Peyer's patch (tissue), 4 donors: ENCODE results near the gene CORIN. TPM values are rescaled to one million over a fixed set of nuclear protein-coding genes. Genes with fewer than 3 reads are reported as not detected.
A peak's percentile ranks its signal among the peaks of the same experiment; 100 is the strongest.

Experiments
- DNase-seq, 3 donors: peaks; one replicate each; pipeline ENCODE4 v3.0.0-alpha.2; 2017 to 2019
- H3K27ac ChIP-seq, 4 donors: fragments of 200-600 bp; sonication (generic); one replicate each; pipeline ENCODE4 v1.5.1; 2016 to 2019
- H3K27me3 ChIP-seq, 2 donors: fragments of 200-600 bp; sonication (generic); one replicate each; pipeline ENCODE4 v1.5.1; 2019
- H3K36me3 ChIP-seq, 3 donors: fragments of 200-600 bp; sonication (generic); one replicate each; pipeline ENCODE4 v1.5.1; 2016 to 2019
- H3K4me1 ChIP-seq, 4 donors: fragments of 200-600 bp; sonication (generic); one replicate each; pipeline ENCODE4 v1.5.1; 2016 to 2019
- H3K4me3 ChIP-seq, 4 donors: fragments of 200-600 bp; sonication (generic); 1 replicate in 3 of 4; 2 replicates in 1 of 4; pipeline ENCODE4 v1.5.1; 2016 to 2019; ENCODE audit warnings: mild to moderate bottlenecking in 1 of 4
- H3K9me3 ChIP-seq, 4 donors: fragments of 200-600 bp; sonication (generic); one replicate each; pipeline ENCODE4 v1.5.1; 2016 to 2019; ENCODE audit warnings: mild to moderate bottlenecking in 1 of 4
- CTCF ChIP-seq, 6 experiments: fragments of 450-650 bp in 4 of 6; fragments of 200-600 bp in 2 of 6; sonication (generic) in 1 of 6; IDR thresholded peaks; one replicate each; pipeline ENCODE4 v1.5.1; 2017 to 2019; ENCODE audit warnings: antibody characterized with exemption in 6 of 6, mild to moderate bottlenecking in 3 of 6, moderate library complexity in 1 of 6
- POLR2A ChIP-seq, 2 donors: fragments of 450-650 bp; IDR thresholded peaks; one replicate each; pipeline ENCODE4 v1.5.1; 2017; ENCODE audit warnings: antibody characterized with exemption in 2 of 2, mild to moderate bottlenecking in 2 of 2, moderate library complexity in 2 of 2
- total RNA-seq, 4 donors: library from RNA; depleted of rRNA; stranded (reverse); fragments of >200 nt; gene quantifications; one replicate each; pipeline ENCODE4 v1.1.0, GENCODE V29; 2016

The CORIN gene
- total RNA-seq, 4 donors from 2014 or later: 0.27 to 0.70 (median 0.57) TPM; not detected in 1

GRCh38 chr4:47835494-47835893, 2.4 kb downstream of the CORIN start:
- Histone ChIP-seq H3K27me3 (no peaks in the 10 kb centered on the region), H3K9me3 (no peaks in the 10 kb centered on the region), H3K27ac (no peak overlapping the region), H3K4me1 (peaks cover 0 to 21% (median 0%) of the 10 kb centered on the region in 4 donors), H3K4me3 (no peak overlapping the region), H3K36me3 (no peaks in the 10 kb centered on the region)
- TF ChIP-seq POLR2A (IDR thresholded peaks at IDR 0.05) (no peak), CTCF (IDR thresholded peaks at IDR 0.05) (no peak)
- DNase-seq: no peak

GRCh38 chr4:47831026-47831679, 6.7 kb downstream of the CORIN start:
- Histone ChIP-seq H3K4me1 (peaks cover 0 to 5% (median 0%) of the 10 kb centered on the region in 4 donors), H3K36me3 (no peaks in the 10 kb centered on the region), H3K4me3 (no peak overlapping the region), H3K27ac (no peak overlapping the region), H3K27me3 (no peaks in the 10 kb centered on the region), H3K9me3 (no peaks in the 10 kb centered on the region)
- TF ChIP-seq CTCF (IDR thresholded peaks at IDR 0.05) (no peak), POLR2A (IDR thresholded peaks at IDR 0.05) (no peak)
- peak in 1 of 3 donors; percentile 63 for DNase-seq

GRCh38 chr4:47830265-47831025, 7.4 kb downstream of the CORIN start:
- Histone ChIP-seq H3K9me3 (no peaks in the 10 kb centered on the region), H3K4me3 (no peak overlapping the region), H3K27ac (no peak overlapping the region), H3K36me3 (no peaks in the 10 kb centered on the region), H3K27me3 (no peaks in the 10 kb centered on the region), H3K4me1 (no peaks in the 10 kb centered on the region)
- no peak for DNase-seq
- TF ChIP-seq POLR2A (IDR thresholded peaks at IDR 0.05) (no peak), CTCF (IDR thresholded peaks at IDR 0.05) (no peak)

- no peak overlapping the region for H3K4me3 ChIP-seq
- H3K27ac ChIP-seq: no peak overlapping the region
- TF ChIP-seq CTCF (IDR thresholded peaks at IDR 0.05) (no peak), POLR2A (IDR thresholded peaks at IDR 0.05) (no peak)
- H3K36me3 ChIP-seq: no peaks in the 10 kb centered on the region
- DNase-seq: no peak
- no peaks in the 10 kb centered on the region for H3K4me1 ChIP-seq
- H3K9me3 ChIP-seq: no peaks in the 10 kb centered on the region
- no peaks in the 10 kb centered on the region for H3K27me3 ChIP-seq
These were observed 8.4 kb downstream of the CORIN start for GRCh38 chr4:47829438-47829837.

- Histone ChIP-seq H3K9me3 (no peaks in the 10 kb centered on the region), H3K27ac (no peak overlapping the region), H3K4me3 (no peak overlapping the region), H3K36me3 (no peaks in the 10 kb centered on the region), H3K4me1 (no peaks in the 10 kb centered on the region), H3K27me3 (no peaks in the 10 kb centered on the region)
- DNase-seq: no peak
- TF ChIP-seq POLR2A (IDR thresholded peaks at IDR 0.05) (no peak), CTCF (IDR thresholded peaks at IDR 0.05) (no peak)
These were observed 10.4 kb downstream of the CORIN start for GRCh38 chr4:47827343-47828047.
